ENCODE results near the gene SLC37A1.

- no peak for TF ChIP-seq REST (IDR thresholded peaks at IDR 0.05; ENCODE audit: insufficient read depth in 1 of 2, low read depth in 2 of 2, low read length in 2 of 2)
- TF ChIP-seq SIN3A (IDR thresholded peaks at IDR 0.05; ENCODE audit: borderline replicate concordance, insufficient read depth, low read length) = no peak
Observed at GRCh38 chr21:42523941-42524340, 10.3 kb downstream of the SLC37A1 start.
